Stimulated activated CD8-positive, alpha-beta memory T cell treated with anti-CD3 and anti-CD28 coated beads, Interleukin-4, amount 100 ng/mL, for 24 hours (primary cell): ENCODE measurements around the gene MAGI2.

Experiments used
- DNase-seq: peaks from one replicate; pipeline ENCODE4 v3.0.0-alpha.2; 2020; ENCODE audit warnings: low read depth

MAGI2 gene

DNA sequence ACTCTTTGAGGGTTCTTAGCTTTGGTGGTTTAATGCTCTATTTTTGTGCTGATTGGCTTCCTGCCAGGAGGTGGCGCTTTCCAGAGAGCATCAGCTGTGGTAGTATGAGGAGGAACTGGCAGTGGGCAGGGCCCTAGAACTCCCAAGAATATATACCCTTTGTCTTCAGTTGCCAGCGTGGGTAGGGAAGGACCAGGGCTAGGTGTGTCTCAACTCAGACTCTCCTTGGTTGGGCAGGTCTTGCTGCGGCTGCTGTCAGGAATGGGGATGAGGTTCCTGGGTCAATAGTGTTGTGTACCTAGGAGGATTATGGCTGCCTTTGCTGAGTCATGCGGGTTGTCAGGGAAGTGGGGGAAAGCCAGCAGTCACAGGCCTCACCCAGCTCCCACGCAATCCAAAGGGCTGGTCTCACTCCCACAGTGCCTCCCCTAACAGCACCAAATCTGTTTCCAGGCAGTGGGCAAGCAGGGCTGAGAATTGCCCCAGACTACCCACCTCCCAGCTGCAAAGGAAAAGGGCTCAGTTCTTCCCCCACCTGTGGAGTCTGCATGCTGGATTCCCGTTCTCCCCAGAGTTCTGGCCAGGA lies 1463.4 kb downstream of the MAGI2 start:
- DNase-seq: peak; percentile 2

GRCh38 chr7:77985974-77986339 lies 1467.5 kb downstream of the MAGI2 start:
- no peak for DNase-seq

- DNase-seq: no peak
Observed at GRCh38 chr7:77985232-77985973, 1468.1 kb downstream of the MAGI2 start.

DNA sequence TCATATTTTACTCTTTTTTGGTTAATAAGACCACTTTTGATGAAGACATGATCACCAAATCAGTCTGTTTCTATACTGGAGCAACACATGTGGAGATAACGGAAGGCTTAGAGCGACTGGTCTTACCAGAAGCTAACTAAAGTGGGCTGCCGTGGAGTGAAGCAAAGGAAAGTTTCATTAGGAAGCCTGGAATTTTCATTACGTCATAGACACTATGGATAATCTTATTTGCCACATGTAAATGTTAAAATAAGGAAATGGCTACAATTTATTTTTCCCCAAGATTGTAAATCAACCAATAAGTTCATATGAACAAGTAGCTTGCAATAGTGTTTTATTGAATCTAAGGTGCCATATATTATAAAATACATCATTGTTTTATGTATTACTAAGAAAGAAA lies 1469.5 kb downstream of the MAGI2 start:
- no peak for DNase-seq

GRCh38 chr7:77982926-77983550 lies 1470.4 kb downstream of the MAGI2 start:
- no peak for DNase-seq

- no peak for DNase-seq
Observed at GRCh38 chr7:77980087-77980713, 1473.3 kb downstream of the MAGI2 start.

DNA sequence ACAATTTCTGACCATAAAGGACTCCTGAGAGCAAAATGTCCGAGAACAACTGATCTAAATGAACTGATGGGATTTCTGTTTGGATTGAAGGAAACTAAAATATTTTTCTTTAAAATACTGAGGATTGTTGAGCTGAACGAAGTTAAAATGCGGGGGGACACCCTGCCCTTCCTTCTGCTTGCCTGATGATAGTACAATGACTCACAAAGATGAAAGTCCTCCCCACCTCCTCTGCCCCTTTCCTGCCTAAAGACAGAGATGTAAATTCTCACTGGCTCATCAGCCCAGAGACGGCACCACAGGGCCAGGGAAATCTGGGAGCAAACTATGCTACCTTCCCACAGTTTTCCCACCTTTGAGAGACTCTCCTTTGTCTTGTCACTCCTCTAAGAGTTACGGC lies 1474.2 kb downstream of the MAGI2 start:
- no peak for DNase-seq

DNA sequence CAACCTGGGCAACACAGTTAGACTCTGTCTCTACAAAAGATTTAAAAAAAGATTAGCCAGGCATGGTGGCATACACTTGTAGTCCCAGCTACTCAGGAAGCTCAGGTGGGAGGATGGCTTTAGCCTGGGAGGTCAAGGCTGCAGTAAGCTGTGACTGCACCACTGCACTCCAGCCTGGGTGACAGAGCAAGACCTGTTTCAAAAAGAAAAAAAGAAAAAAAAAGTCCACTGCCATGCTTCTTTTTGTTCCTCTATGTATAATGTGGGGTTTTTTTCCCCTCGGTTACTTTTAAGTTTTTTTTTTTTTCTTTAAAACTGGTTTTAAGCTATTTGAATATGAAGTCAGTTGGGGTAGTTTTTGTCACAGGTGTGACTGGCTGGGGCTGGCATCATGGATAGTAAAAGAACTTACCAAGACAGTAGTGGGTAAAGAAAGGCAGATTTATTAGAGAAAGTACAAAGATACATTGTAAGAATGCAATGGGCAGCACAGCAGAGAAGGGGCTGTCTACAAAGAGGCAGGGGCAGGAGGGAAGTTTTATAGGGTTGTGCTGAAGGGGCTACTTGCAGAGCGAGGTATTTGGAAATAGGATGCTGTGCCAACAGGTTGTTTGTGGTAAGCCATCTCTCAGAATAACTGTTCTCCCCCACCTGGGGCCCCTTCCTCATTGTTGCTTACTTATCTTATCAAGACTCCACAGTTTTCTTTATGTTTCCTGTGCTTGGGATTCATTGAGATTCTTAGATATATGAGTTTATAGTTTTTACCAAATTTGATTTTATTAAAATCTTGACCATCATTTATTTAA lies 1477.6 kb downstream of the MAGI2 start:
- DNase-seq: no peak

- DNase-seq: no peak
Observed at GRCh38 chr7:77971726-77972125, 1481.7 kb downstream of the MAGI2 start.

DNA sequence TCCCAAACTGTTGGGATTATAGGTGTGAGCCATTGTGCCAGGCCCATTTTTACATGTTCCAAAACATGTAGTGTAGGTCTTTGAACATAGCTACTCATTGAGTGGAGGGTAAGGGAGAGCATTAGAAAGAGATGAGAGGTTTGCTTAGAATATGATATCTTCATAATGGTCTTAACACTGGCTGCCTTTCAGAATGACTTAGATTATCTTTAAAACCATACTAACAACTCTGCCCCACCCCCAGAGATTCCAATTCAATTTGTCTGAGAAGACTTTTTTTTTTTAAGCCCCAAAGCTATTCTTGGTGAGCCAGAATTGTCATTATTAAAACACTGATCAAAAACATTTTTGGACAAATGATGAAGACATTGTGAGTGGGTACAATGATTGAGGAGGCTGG lies 1486.0 kb downstream of the MAGI2 start:
- no peak for DNase-seq
